Spinal cord (tissue), 10 donors: ENCODE results near the gene SURF1. TPM values are rescaled to one million over a fixed set of nuclear protein-coding genes. Genes with fewer than 3 reads are reported as not detected.
"Not testable (repeated sequence)": the region's sequence is repeated elsewhere in the genome, so short reads cannot be mapped to it uniquely, and the experiment has no call there.

Experiments used
- DNase-seq, 6 donors: peaks; one replicate each; pipeline versions ENCODE4 v3.0.0 to v3.0.0-alpha.2; 2013 to 2015; ENCODE audit warnings: low spot score in 6 of 6, low read depth in 4 of 6
- H3K27ac ChIP-seq: one replicate; pipeline ENCODE4 v1.5.1; 2013; ENCODE audit warnings: low read depth, low read length, control low read depth
- H3K27me3 ChIP-seq: one replicate; pipeline ENCODE4 v1.6.1; 2013; ENCODE audit warnings: low read length; ENCODE audit not compliant: control insufficient read depth, insufficient read depth
- H3K36me3 ChIP-seq: one replicate; pipeline ENCODE4 v1.6.1; 2013; ENCODE audit warnings: low read length; ENCODE audit not compliant: control insufficient read depth, insufficient read depth
- H3K4me1 ChIP-seq: one replicate; pipeline ENCODE4 v1.6.1; 2013; ENCODE audit warnings: low read length; ENCODE audit not compliant: control insufficient read depth, insufficient read depth
- H3K4me3 ChIP-seq: one replicate; pipeline ENCODE4 v1.5.1; 2013; ENCODE audit warnings: low read depth, low read length, control low read depth
- H3K9me3 ChIP-seq: one replicate; pipeline ENCODE4 v1.6.1; 2013; ENCODE audit warnings: low read length; ENCODE audit not compliant: control insufficient read depth, insufficient read depth
- WGBS: methylation state at CpG from one replicate; pipeline ENCODE4 v1.1.5; 2013; ENCODE audit warnings: missing lambda C conversion rate; ENCODE audit not compliant: insufficient coverage; 5-methylcytosine and 5-hydroxymethylcytosine counted together
- polyA plus RNA-seq, 2 donors: library from polyadenylated mRNA; unstranded; fragments of 120-200 nt; gene quantifications; one replicate each; pipeline ENCODE4 v1.2.1, GENCODE V29; 2013; ENCODE audit not compliant: insufficient read length in 2 of 2
- total RNA-seq, 2 donors: library from RNA; depleted of rRNA in 1 of 2; stranded (reverse); fragments of 120-200 nt in 1 of 2; fragments of >200 nt in 1 of 2; gene quantifications; one replicate each; pipeline versions ENCODE4 v1.2.3 to v1.2.4, GENCODE V29; 2013 to 2014
- donor health status: healthy.

The SURF1 gene
- total and polyA plus RNA-seq, 4 donors, result 14.7 to 39.1 (median 34.7) TPM

GRCh38 chr9:133340916-133341315, 15.4 kb downstream of the SURF1 start:
- DNase-seq, result no peak
- Histone ChIP-seq H3K27ac (no peak overlapping the region), H3K27me3 (no peaks in the 10 kb centered on the region), H3K9me3 (no peaks in the 10 kb centered on the region), H3K36me3 (peaks cover 73% of the 10 kb centered on the region), H3K4me1 (peaks cover 11% of the 10 kb centered on the region), H3K4me3 (no peak overlapping the region)
- 94% methylated on average over 13 of the region's 13 CpGs for WGBS

GRCh38 chr9:133340256-133340655, 16.0 kb downstream of the SURF1 start:
- Histone ChIP-seq H3K4me1 (peaks cover 12% of the 10 kb centered on the region), H3K27ac (no peak overlapping the region), H3K9me3 (no peaks in the 10 kb centered on the region), H3K4me3 (no peak overlapping the region), H3K27me3 (no peaks in the 10 kb centered on the region), H3K36me3 (peaks cover 67% of the 10 kb centered on the region)
- WGBS, result 100% methylated on average over 1 of the region's 3 CpGs
- no peak for DNase-seq

- Histone ChIP-seq H3K4me1 (peaks cover 19% of the 10 kb centered on the region), H3K36me3 (peaks cover 61% of the 10 kb centered on the region), H3K27ac (no peak overlapping the region)
Measured at GRCh38 chr9:133339641-133340040, 16.6 kb downstream of the SURF1 start.

GRCh38 chr9:133335924-133336811, 20.1 kb downstream of the SURF1 start, which contains the start of gene SURF6:
Gene SURF6, minus strand, starts transcription at chr9:133336188. Its CDS starts 56 bp downstream, at chr9:133336132.
- Histone ChIP-seq H3K4me1 (peaks cover 26% of the 10 kb centered on the region), H3K4me3 (peak within 1 kb of the TSS; percentile 96), H3K27ac (peak within 1 kb of the TSS; percentile 76), H3K9me3 (no peaks in the 10 kb centered on the region), H3K36me3 (peaks cover 58% of the 10 kb centered on the region), H3K27me3 (no peaks in the 10 kb centered on the region)
- peak; percentile 79 to 97 (median 89) for DNase-seq
- WGBS, result under 1% methylated on average over 65 of the region's 70 CpGs

More at GRCh38 chr9:133339641-133340040, 16.6 kb downstream of the SURF1 start:
- 91% methylated on average over 5 of the region's 5 CpGs for WGBS
- H3K4me3 ChIP-seq, result no peak overlapping the region
- no peaks in the 10 kb centered on the region for H3K27me3 ChIP-seq
- no peak for DNase-seq
- H3K9me3 ChIP-seq, result no peaks in the 10 kb centered on the region

GRCh38 chr9:133334888-133335287, 21.4 kb downstream of the SURF1 start:
- Histone ChIP-seq H3K4me1 (peaks cover 26% of the 10 kb centered on the region), H3K4me3 (peak overlapping the region; percentile 96), H3K36me3 (peaks cover 54% of the 10 kb centered on the region)
- WGBS, result 87% methylated on average over 10 of the region's 11 CpGs
- DNase-seq, H3K27me3 ChIP-seq, H3K27ac ChIP-seq, H3K9me3 ChIP-seq: not testable (repeated sequence)

GRCh38 chr9:133334161-133334560, 22.1 kb downstream of the SURF1 start:
- no peak for DNase-seq

GRCh38 chr9:133333566-133333965, 22.7 kb downstream of the SURF1 start:
- Histone ChIP-seq H3K27ac (no peak overlapping the region), H3K9me3 (no peaks in the 10 kb centered on the region), H3K4me1 (peaks cover 26% of the 10 kb centered on the region), H3K36me3 (peaks cover 44% of the 10 kb centered on the region), H3K4me3 (no peak overlapping the region), H3K27me3 (no peaks in the 10 kb centered on the region)
- WGBS, result 94% methylated on average over 10 of the region's 10 CpGs
- DNase-seq, result no peak

More at GRCh38 chr9:133334161-133334560, 22.1 kb downstream of the SURF1 start:
- Histone ChIP-seq H3K36me3 (peaks cover 49% of the 10 kb centered on the region), H3K27me3 (no peaks in the 10 kb centered on the region), H3K9me3 (no peaks in the 10 kb centered on the region), H3K4me1 (peaks cover 26% of the 10 kb centered on the region), H3K4me3 (no peak overlapping the region), H3K27ac (no peak overlapping the region)
- WGBS, result 85% methylated on average over 6 of the region's 6 CpGs

GRCh38 chr9:133333011-133333410, 23.3 kb downstream of the SURF1 start:
- peaks cover 44% of the 10 kb centered on the region for H3K36me3 ChIP-seq
- DNase-seq, result no peak
- no peaks in the 10 kb centered on the region for H3K27me3 ChIP-seq
- WGBS, result 96% methylated on average over 10 of the region's 11 CpGs
- no peak overlapping the region for H3K4me3 ChIP-seq
- no peak overlapping the region for H3K27ac ChIP-seq
- peaks cover 26% of the 10 kb centered on the region for H3K4me1 ChIP-seq
- H3K9me3 ChIP-seq, result no peaks in the 10 kb centered on the region

GRCh38 chr9:133332381-133332730, 23.9 kb downstream of the SURF1 start:
- Histone ChIP-seq H3K27ac (no peak overlapping the region), H3K4me1 (peaks cover 26% of the 10 kb centered on the region), H3K4me3 (no peak overlapping the region), H3K36me3 (peaks cover 45% of the 10 kb centered on the region), H3K27me3 (no peaks in the 10 kb centered on the region), H3K9me3 (no peaks in the 10 kb centered on the region)
- DNase-seq, result no peak
- 94% methylated on average over 20 of the region's 20 CpGs for WGBS
